ENCODE data around the gene TAGLN.

- no peak for TF ChIP-seq ATF3 (IDR thresholded peaks at IDR 0.05)
- TF ChIP-seq ATF3 (CRISPR knock-in tag; conservative IDR thresholded peaks at IDR 0.05), result no peak
- no peak for TF ChIP-seq FOXA1 (IDR thresholded peaks at IDR 0.05; ENCODE audit: borderline replicate concordance)
- TF ChIP-seq PREB (CRISPR knock-in tag; IDR thresholded peaks at IDR 0.05), result no peak
- no peak for TF ChIP-seq PHF21A (IDR thresholded peaks at IDR 0.05; ENCODE audit: borderline replicate concordance, low read depth)
- TF ChIP-seq KDM2B (CRISPR knock-in tag; IDR thresholded peaks at IDR 0.05), result no peak
- TF ChIP-seq GABPA (tag; conservative IDR thresholded peaks at IDR 0.05; ENCODE audit: low read depth), result no peak
- TF ChIP-seq FIP1L1 (IDR thresholded peaks at IDR 0.05; ENCODE audit: low read depth, low read length, poor library complexity, severe bottlenecking), result no peak
- TF ChIP-seq MYC (IDR thresholded peaks at IDR 0.05; ENCODE audit: low read depth, low read length), result no peak
- no peak for TF ChIP-seq MYC (CRISPR knock-in tag; IDR thresholded peaks at IDR 0.05; ENCODE audit: borderline replicate concordance, low read depth)
- no peak for TF ChIP-seq TAF1 (IDR thresholded peaks at IDR 0.05; ENCODE audit: control insufficient read depth, extremely low read depth, insufficient read depth, low read length, severe bottlenecking)
- no peak for TF ChIP-seq NCOA6 (IDR thresholded peaks at IDR 0.05)
- no peak for TF ChIP-seq HDAC2 (IDR thresholded peaks at IDR 0.05)
Measured at GRCh38 chr11:117214404-117215110, 15.4 kb downstream of the TAGLN start.

Data from K562 (cell line).